DND-41 (cell line): ENCODE data around the gene MMAB.

ENCODE experiments used
- ATAC-seq: fragments of 200-7000 bp; cut with Tn5 transposase; 3 replicates; pipeline ENCODE4 v1.9.1; 2021; ENCODE audit warnings: low read depth; ENCODE audit not compliant: insufficient read depth
- DNase-seq: peaks from one replicate; pipeline ENCODE4 v3.0.0-alpha.2; 2020
- H2AFZ ChIP-seq: 2 replicates; pipeline ENCODE4 v1.6.0; 2012; ENCODE audit warnings: low read depth, low read length
- H3K27ac ChIP-seq: 2 replicates; pipeline ENCODE4 v1.5.1; 2012; ENCODE audit warnings: low read length, inconsistent platforms
- H3K27me3 ChIP-seq: fragments of 200-600 bp; sonication (generic); 2 replicates; pipeline ENCODE4 v1.6.0; 2012; ENCODE audit warnings: low read length, mild to moderate bottlenecking, inconsistent platforms; ENCODE audit not compliant: insufficient read depth, poor library complexity
- H3K36me3 ChIP-seq: 2 replicates; pipeline ENCODE4 v1.5.1; 2012; ENCODE audit warnings: low read length, inconsistent platforms; ENCODE audit not compliant: insufficient read depth
- H3K4me1 ChIP-seq: 2 replicates; pipeline ENCODE4 v1.5.1; 2012; ENCODE audit warnings: mild to moderate bottlenecking, low read length; ENCODE audit not compliant: insufficient read depth
- H3K4me2 ChIP-seq: 2 replicates; pipeline ENCODE4 v1.6.0; 2012; ENCODE audit warnings: mild to moderate bottlenecking, moderate library complexity, low read length, inconsistent platforms; ENCODE audit not compliant: insufficient read depth
- H3K4me3 ChIP-seq, 2 experiments: fragments of 200-600 bp in 1 of 2; shearing (Covaris generic) in 1 of 2; 2 replicates each; pipeline ENCODE4 v1.5.1; 2012 to 2016; ENCODE audit warnings: inconsistent platforms in 2 of 2, low read length in 2 of 2, mild to moderate bottlenecking in 2 of 2, low read depth in 1 of 2, moderate library complexity in 1 of 2
- H3K79me2 ChIP-seq: 2 replicates; pipeline ENCODE4 v1.6.0; 2012; ENCODE audit warnings: low read length, inconsistent platforms; ENCODE audit not compliant: insufficient read depth
- H3K9ac ChIP-seq: 2 replicates; pipeline ENCODE4 v1.6.0; 2012; ENCODE audit warnings: low read depth, mild to moderate bottlenecking, inconsistent platforms, low read length, moderate library complexity
- H3K9me3 ChIP-seq: 2 replicates; pipeline ENCODE4 v1.5.1; 2012; ENCODE audit warnings: low read length, moderate library complexity, mild to moderate bottlenecking, inconsistent platforms; ENCODE audit not compliant: insufficient read depth, severe bottlenecking
- H4K20me1 ChIP-seq: 2 replicates; pipeline ENCODE4 v1.6.0; 2012; ENCODE audit warnings: low read length; ENCODE audit not compliant: insufficient read depth
- CTCF ChIP-seq: IDR thresholded peaks from 2 replicates; pipeline ENCODE4 v1.5.1; 2012; ENCODE audit warnings: borderline replicate concordance, low read length, moderate library complexity, mild to moderate bottlenecking; ENCODE audit not compliant: poor library complexity, severe bottlenecking; ENCODE audit errors: extremely low read depth
- EZH2 ChIP-seq: IDR thresholded peaks from 3 replicates; pipeline ENCODE4 v1.6.1; 2012; ENCODE audit warnings: borderline replicate concordance, low read depth, mild to moderate bottlenecking, moderate library complexity, low read length, inconsistent platforms; ENCODE audit not compliant: severe bottlenecking

The MMAB gene

GRCh38 chr12:109578330-109578927 is 5.1 kb upstream of the MMAB start:
- ATAC-seq (no peak), DNase-seq (no peak)
- no peak overlapping the region for H3K4me2 ChIP-seq
- H3K4me1 ChIP-seq: peaks cover 16% of the 10 kb centered on the region
- H3K36me3 ChIP-seq: peaks cover 66% of the 10 kb centered on the region
- TF ChIP-seq EZH2 (no peak), CTCF (no peak)
- no peak overlapping the region for H3K27ac ChIP-seq
- peaks cover 19% of the 10 kb centered on the region for H3K79me2 ChIP-seq
- H3K9me3 ChIP-seq: no peaks in the 10 kb centered on the region
- no peak overlapping the region for H3K4me3 ChIP-seq
- no peak overlapping the region for H2AFZ ChIP-seq
- H3K27me3 ChIP-seq: no peaks in the 10 kb centered on the region
- 0 out of 2 replicates have a peak, but pooled peaks cover 3% of the 10 kb centered on the region for H4K20me1 ChIP-seq
- H3K9ac ChIP-seq: no peak overlapping the region

GRCh38 chr12:109577311-109577710 is 4.0 kb upstream of the MMAB start:
- no peak overlapping the region for H3K4me2 ChIP-seq
- peaks cover 26% of the 10 kb centered on the region for H3K4me1 ChIP-seq
- DNase-seq (no peak), ATAC-seq (no peak)
- H3K9ac ChIP-seq: no peak overlapping the region
- no peak overlapping the region for H3K4me3 ChIP-seq
- H3K79me2 ChIP-seq: peaks cover 28% of the 10 kb centered on the region
- TF ChIP-seq CTCF (no peak), EZH2 (no peak)
- H3K27ac ChIP-seq: no peak overlapping the region
- no peak overlapping the region for H2AFZ ChIP-seq
- 0 out of 2 replicates have a peak, but pooled peaks cover 3% of the 10 kb centered on the region for H4K20me1 ChIP-seq
- H3K27me3 ChIP-seq: no peaks in the 10 kb centered on the region
- peaks cover 63% of the 10 kb centered on the region for H3K36me3 ChIP-seq
- no peaks in the 10 kb centered on the region for H3K9me3 ChIP-seq

GRCh38 chr12:109575683-109576082 is 2.4 kb upstream of the MMAB start:
- H3K9me3 ChIP-seq: no peaks in the 10 kb centered on the region
- peaks cover 37% of the 10 kb centered on the region for H3K4me1 ChIP-seq
- peaks cover 32% of the 10 kb centered on the region for H3K79me2 ChIP-seq

More at GRCh38 chr12:109575683-109576082, 2.4 kb upstream of the MMAB start:
- Histone ChIP-seq H2AFZ (no peak overlapping the region), H3K27ac (no peak overlapping the region), H3K4me3 (no peak overlapping the region), H3K9ac (no peak overlapping the region), H3K36me3 (peaks cover 59% of the 10 kb centered on the region), H4K20me1 (0 out of 2 replicates have a peak, but pooled peaks cover 3% of the 10 kb centered on the region), H3K4me2 (no peak overlapping the region), H3K27me3 (no peaks in the 10 kb centered on the region)
- ATAC-seq: no peak
- TF ChIP-seq EZH2 (no peak), CTCF (no peak)
- no peak for DNase-seq
